Neural crest cell (in vitro differentiated cells): ENCODE measurements around the gene ZMIZ1. TPM values are rescaled to one million over a fixed set of nuclear protein-coding genes. Genes with fewer than 3 reads are reported as not detected.

Experiments
- DNase-seq: peaks from one replicate; pipeline ENCODE4 v3.0.0; 2021; ENCODE audit warnings: low read depth, mixed read lengths, low spot score
- H3K27ac Mint-ChIP-seq: one replicate; pipeline ENCODE4 v1.8.0; 2021; ENCODE audit warnings: mild to moderate bottlenecking, mixed read lengths; ENCODE audit not compliant: unreplicated experiment
- H3K27me3 Mint-ChIP-seq: 2 replicates; pipeline ENCODE4 v1.8.0; 2021; ENCODE audit warnings: low read depth, mild to moderate bottlenecking, mixed read lengths
- H3K36me3 Mint-ChIP-seq: 2 replicates; pipeline ENCODE4 v1.8.0; 2021; ENCODE audit warnings: low read depth, mild to moderate bottlenecking, mixed read lengths
- H3K4me1 Mint-ChIP-seq: 2 replicates; pipeline ENCODE4 v1.8.0; 2021; ENCODE audit warnings: mixed read lengths
- H3K4me3 Mint-ChIP-seq: one replicate; pipeline ENCODE4 v1.8.0; 2021; ENCODE audit warnings: mild to moderate bottlenecking, mixed read lengths
- H3K9me3 Mint-ChIP-seq: 2 replicates; pipeline ENCODE4 v1.8.0; 2021; ENCODE audit warnings: mixed read lengths
- total RNA-seq: library from RNA; stranded (reverse); gene quantifications from 2 replicates; pipeline ENCODE4 v1.2.1, GENCODE V29; 2021
- TF ChIP-seq, protein P1 (sequence below): fragments of 200-600 bp; sonication (generic); conservative IDR thresholded peaks from 2 replicates; pipeline ENCODE4 v1.5.0; 2021; ENCODE audit warnings: antibody characterized with exemption, mild to moderate bottlenecking

ZMIZ1 gene
- total RNA-seq, 1 donor from 2014 or later, result 92.0 TPM

- TF ChIP-seq, protein P1, sequence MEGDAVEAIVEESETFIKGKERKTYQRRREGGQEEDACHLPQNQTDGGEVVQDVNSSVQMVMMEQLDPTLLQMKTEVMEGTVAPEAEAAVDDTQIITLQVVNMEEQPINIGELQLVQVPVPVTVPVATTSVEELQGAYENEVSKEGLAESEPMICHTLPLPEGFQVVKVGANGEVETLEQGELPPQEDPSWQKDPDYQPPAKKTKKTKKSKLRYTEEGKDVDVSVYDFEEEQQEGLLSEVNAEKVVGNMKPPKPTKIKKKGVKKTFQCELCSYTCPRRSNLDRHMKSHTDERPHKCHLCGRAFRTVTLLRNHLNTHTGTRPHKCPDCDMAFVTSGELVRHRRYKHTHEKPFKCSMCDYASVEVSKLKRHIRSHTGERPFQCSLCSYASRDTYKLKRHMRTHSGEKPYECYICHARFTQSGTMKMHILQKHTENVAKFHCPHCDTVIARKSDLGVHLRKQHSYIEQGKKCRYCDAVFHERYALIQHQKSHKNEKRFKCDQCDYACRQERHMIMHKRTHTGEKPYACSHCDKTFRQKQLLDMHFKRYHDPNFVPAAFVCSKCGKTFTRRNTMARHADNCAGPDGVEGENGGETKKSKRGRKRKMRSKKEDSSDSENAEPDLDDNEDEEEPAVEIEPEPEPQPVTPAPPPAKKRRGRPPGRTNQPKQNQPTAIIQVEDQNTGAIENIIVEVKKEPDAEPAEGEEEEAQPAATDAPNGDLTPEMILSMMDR, result no peak
- Mint-ChIP-seq H3K27me3 (no peaks in the 10 kb centered on the region), H3K27ac (no peak overlapping the region), H3K4me1 (peaks cover 76% of the 10 kb centered on the region), H3K4me3 (no peak overlapping the region), H3K36me3 (no peaks in the 10 kb centered on the region), H3K9me3 (no peaks in the 10 kb centered on the region)
- no peak for DNase-seq
Measured at GRCh38 chr10:79075418-79075817, 6.7 kb downstream of the ZMIZ1 start.

GRCh38 chr10:79077488-79078173 lies 8.9 kb downstream of the ZMIZ1 start:
- H3K9me3 Mint-ChIP-seq, result no peaks in the 10 kb centered on the region
- TF ChIP-seq, protein P1, result no peak
- no peaks in the 10 kb centered on the region for H3K27me3 Mint-ChIP-seq
- peak overlapping the region; percentile 28 for H3K4me3 Mint-ChIP-seq
- peaks cover 73% of the 10 kb centered on the region for H3K4me1 Mint-ChIP-seq
- H3K27ac Mint-ChIP-seq, result no peak overlapping the region
- H3K36me3 Mint-ChIP-seq, result no peaks in the 10 kb centered on the region
- DNase-seq, result no peak

- Mint-ChIP-seq H3K9me3 (no peaks in the 10 kb centered on the region), H3K27ac (no peak overlapping the region), H3K27me3 (no peaks in the 10 kb centered on the region), H3K36me3 (no peaks in the 10 kb centered on the region), H3K4me1 (peaks cover 72% of the 10 kb centered on the region), H3K4me3 (no peak overlapping the region)
- no peak for DNase-seq
- TF ChIP-seq, protein P1, result no peak
Measured at GRCh38 chr10:79078367-79079053, 9.7 kb downstream of the ZMIZ1 start.

- Mint-ChIP-seq H3K27ac (no peak overlapping the region), H3K4me3 (no peak overlapping the region), H3K9me3 (no peaks in the 10 kb centered on the region), H3K27me3 (no peaks in the 10 kb centered on the region), H3K36me3 (no peaks in the 10 kb centered on the region), H3K4me1 (peaks cover 72% of the 10 kb centered on the region)
- TF ChIP-seq, protein P1, result no peak
- DNase-seq, result no peak
Measured at GRCh38 chr10:79079054-79079397, 10.3 kb downstream of the ZMIZ1 start.

DNA sequence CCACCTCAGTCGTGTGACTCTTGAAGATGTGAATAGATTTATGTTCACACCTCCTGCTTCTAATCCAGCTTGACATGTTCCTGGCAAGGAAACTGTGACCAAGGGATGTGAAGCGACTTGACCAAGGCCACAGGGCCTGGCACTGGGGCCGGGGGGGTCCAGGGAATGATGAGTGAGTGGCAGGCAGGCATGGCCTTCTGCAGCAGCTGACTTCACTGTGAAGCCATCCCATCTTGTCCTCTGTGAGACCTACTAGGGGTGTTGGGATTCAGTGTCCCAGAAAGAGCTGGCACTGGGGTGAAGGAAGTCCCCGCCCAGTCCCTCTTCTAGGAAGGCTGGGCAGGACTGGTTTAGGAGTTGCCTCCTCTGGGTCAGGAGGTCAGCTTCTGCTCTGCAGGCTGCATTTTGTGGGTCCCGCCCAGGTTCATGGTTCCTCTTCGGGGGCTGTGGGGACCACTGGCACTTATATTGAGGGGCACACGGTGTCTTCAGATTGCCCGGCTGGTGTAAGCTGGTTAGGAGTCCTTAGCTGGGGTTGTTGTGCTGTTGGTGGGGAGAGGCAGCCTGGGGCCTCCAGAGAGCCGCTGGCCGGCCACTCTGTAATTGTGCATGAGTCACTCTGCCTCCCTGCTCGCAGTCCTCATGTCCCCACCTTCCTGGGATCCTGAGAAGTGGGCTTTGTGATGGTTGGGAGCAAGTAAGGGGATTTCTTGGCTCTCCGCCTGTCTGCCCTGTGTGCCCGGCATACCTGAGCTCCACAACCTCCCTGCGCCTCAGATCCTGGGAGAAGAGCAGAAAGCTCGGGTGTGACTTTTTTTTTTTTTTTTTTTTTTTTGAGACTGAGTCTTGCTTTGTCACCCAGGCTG lies 11.0 kb downstream of the ZMIZ1 start:
- H3K4me1 Mint-ChIP-seq, result peaks cover 74% of the 10 kb centered on the region
- TF ChIP-seq, protein P1, result no peak
- H3K36me3 Mint-ChIP-seq, result no peaks in the 10 kb centered on the region
- peak overlapping the region; percentile 38 for H3K4me3 Mint-ChIP-seq
- no peak for DNase-seq
- H3K27me3 Mint-ChIP-seq, result no peaks in the 10 kb centered on the region
- H3K9me3 Mint-ChIP-seq, result no peaks in the 10 kb centered on the region
- peak overlapping the region; percentile 58 for H3K27ac Mint-ChIP-seq
